ENCODE results near the gene GALNT9. TPM values are rescaled to one million over a fixed set of nuclear protein-coding genes. Genes with fewer than 3 reads are reported as not detected.
"Not testable (repeated sequence)": the region's sequence is repeated elsewhere in the genome, so short reads cannot be mapped to it uniquely, and the experiment has no call there.

The GALNT9 gene
- total RNA-seq, 1 experiment from 2014 or later = not detected

DNA sequence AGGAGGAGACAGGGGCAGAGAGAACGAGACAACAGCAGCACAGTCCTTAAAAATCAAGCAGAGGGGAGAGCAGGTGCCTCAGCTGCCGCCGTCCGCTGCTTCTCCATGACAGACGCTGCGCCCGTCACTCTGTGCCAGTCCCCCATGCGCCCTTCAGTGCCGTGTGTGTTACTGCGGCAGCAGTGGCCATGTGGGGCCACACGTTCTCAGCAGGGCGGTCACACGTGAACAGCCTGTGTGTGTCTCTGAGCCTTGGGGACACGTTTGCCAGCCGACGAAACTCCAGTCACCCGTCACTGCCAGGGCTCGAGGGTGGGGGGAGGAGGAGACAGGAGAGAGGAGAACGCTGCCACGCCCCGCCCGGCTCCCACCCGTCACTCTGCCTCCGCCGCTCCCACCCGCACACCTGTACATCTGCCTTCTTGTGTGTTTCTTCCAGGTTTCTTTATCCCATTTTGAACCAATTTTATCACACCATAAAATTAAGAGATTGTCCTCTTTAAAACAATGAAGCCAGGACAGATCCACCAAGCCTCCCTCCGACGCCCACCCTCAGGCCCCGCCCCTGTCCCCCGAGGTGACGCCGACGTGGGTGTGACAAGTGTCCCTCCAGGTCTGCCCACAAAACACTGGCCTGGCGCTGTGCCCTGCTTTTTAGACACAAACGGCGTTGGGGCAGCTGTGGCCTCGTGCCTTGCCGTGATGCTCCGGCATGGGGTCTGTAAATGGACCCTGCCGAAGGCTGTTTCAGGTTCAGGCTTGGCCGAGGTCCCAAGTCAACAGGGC is 58.2 kb downstream of the GALNT9 start:
- no peaks in the 10 kb centered on the region for H4K20me1 ChIP-seq (ENCODE audit: insufficient read depth, low read depth, low read length)

GRCh38 chr12:132270516-132270915 is 58.9 kb downstream of the GALNT9 start:
- Histone ChIP-seq H3K9me2 (replicated peaks; ENCODE audit: insufficient read depth, low read length) (no peaks in the 10 kb centered on the region), H3K4me2 (ENCODE audit: low read depth, low read length, poor library complexity, severe bottlenecking) (no peak overlapping the region), H2AFZ (ENCODE audit: low read length) (no peak overlapping the region), H4K20me1 (ENCODE audit: insufficient read depth, low read depth, low read length) (no peaks in the 10 kb centered on the region), H3K27ac (ENCODE audit: low read length) (no peak overlapping the region), H3K79me2 (ENCODE audit: low read length) (no peaks in the 10 kb centered on the region), H3K36me3 (ENCODE audit: insufficient read depth, low read length) (no peaks in the 10 kb centered on the region), H3K27me3 (ENCODE audit: low read length) (no peaks in the 10 kb centered on the region), H3K4me3 (ENCODE audit: low read length) (no peak overlapping the region), H3K9me3 (ENCODE audit: low read length) (no peaks in the 10 kb centered on the region), H3K9ac (ENCODE audit: low read length) (no peak overlapping the region), H3K4me1 (ENCODE audit: low read length) (no peaks in the 10 kb centered on the region)
- DNase-seq = no peak

More for the DNA sequence above, 58.2 kb downstream of the GALNT9 start:
- Histone ChIP-seq H3K27me3 (ENCODE audit: low read length) (no peaks in the 10 kb centered on the region), H3K4me3 (ENCODE audit: low read length) (no peak overlapping the region), H3K36me3 (ENCODE audit: insufficient read depth, low read length) (no peaks in the 10 kb centered on the region), H3K27ac (ENCODE audit: low read length) (no peak overlapping the region), H3K4me2 (ENCODE audit: low read depth, low read length, poor library complexity, severe bottlenecking) (no peak overlapping the region), H3K9ac (ENCODE audit: low read length) (no peak overlapping the region), H3K9me3 (ENCODE audit: low read length) (no peaks in the 10 kb centered on the region), H3K79me2 (ENCODE audit: low read length) (no peaks in the 10 kb centered on the region), H2AFZ (ENCODE audit: low read length) (no peak overlapping the region), H3K4me1 (ENCODE audit: low read length) (no peaks in the 10 kb centered on the region), H3K9me2 (replicated peaks; ENCODE audit: insufficient read depth, low read length) (no peaks in the 10 kb centered on the region)
- DNase-seq = no peak

- H4K20me1 ChIP-seq (ENCODE audit: insufficient read depth, low read depth, low read length) = no peaks in the 10 kb centered on the region
- H3K27me3 ChIP-seq (ENCODE audit: low read length) = no peaks in the 10 kb centered on the region
- H3K79me2 ChIP-seq (ENCODE audit: low read length) = no peaks in the 10 kb centered on the region
- H3K4me1 ChIP-seq (ENCODE audit: low read length) = no peaks in the 10 kb centered on the region
- no peaks in the 10 kb centered on the region for H3K36me3 ChIP-seq (ENCODE audit: insufficient read depth, low read length)
- H3K4me3 ChIP-seq (ENCODE audit: low read length) = no peak overlapping the region
- H3K27ac ChIP-seq (ENCODE audit: low read length) = no peak overlapping the region
- H3K9me2 ChIP-seq (replicated peaks; ENCODE audit: insufficient read depth, low read length) = no peaks in the 10 kb centered on the region
- no peak overlapping the region for H3K4me2 ChIP-seq (ENCODE audit: low read depth, low read length, poor library complexity, severe bottlenecking)
- H3K9me3 ChIP-seq (ENCODE audit: low read length) = no peaks in the 10 kb centered on the region
- DNase-seq = no peak
- no peak overlapping the region for H2AFZ ChIP-seq (ENCODE audit: low read length)
- no peak overlapping the region for H3K9ac ChIP-seq (ENCODE audit: low read length)
These were observed 60.0 kb downstream of the GALNT9 start for GRCh38 chr12:132269271-132269968.

- no peak overlapping the region for H3K27ac ChIP-seq (ENCODE audit: low read length)
- no peaks in the 10 kb centered on the region for H3K79me2 ChIP-seq (ENCODE audit: low read length)
- H3K27me3 ChIP-seq (ENCODE audit: low read length) = no peaks in the 10 kb centered on the region
- H3K4me3 ChIP-seq (ENCODE audit: low read length) = no peak overlapping the region
- no peaks in the 10 kb centered on the region for H3K9me3 ChIP-seq (ENCODE audit: low read length)
- no peak overlapping the region for H3K4me2 ChIP-seq (ENCODE audit: low read depth, low read length, poor library complexity, severe bottlenecking)
- H3K4me1 ChIP-seq (ENCODE audit: low read length) = no peaks in the 10 kb centered on the region
- H3K9me2 ChIP-seq (replicated peaks; ENCODE audit: insufficient read depth, low read length) = no peaks in the 10 kb centered on the region
- no peak overlapping the region for H3K9ac ChIP-seq (ENCODE audit: low read length)
- DNase-seq = no peak
- no peak overlapping the region for H2AFZ ChIP-seq (ENCODE audit: low read length)
- no peaks in the 10 kb centered on the region for H4K20me1 ChIP-seq (ENCODE audit: insufficient read depth, low read depth, low read length)
- no peaks in the 10 kb centered on the region for H3K36me3 ChIP-seq (ENCODE audit: insufficient read depth, low read length)
These were observed 60.7 kb downstream of the GALNT9 start for GRCh38 chr12:132268674-132269073.

DNA sequence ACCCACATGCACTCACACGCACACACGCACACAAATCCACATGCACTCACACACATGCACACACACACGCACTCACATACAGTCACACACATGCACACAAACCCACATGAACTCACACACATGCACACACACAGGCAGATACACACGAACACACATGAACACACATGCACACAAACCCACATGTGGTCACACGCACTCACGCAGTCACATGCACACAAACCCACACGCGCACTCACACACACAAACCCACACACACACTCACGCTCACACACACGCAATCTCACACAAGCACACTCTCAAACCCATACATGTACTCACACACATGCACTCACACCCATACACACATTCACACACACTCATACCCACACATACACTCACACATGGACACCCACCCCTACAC is 61.5 kb downstream of the GALNT9 start:
- Histone ChIP-seq H4K20me1 (ENCODE audit: insufficient read depth, low read depth, low read length) (no peaks in the 10 kb centered on the region), H3K4me2 (ENCODE audit: low read depth, low read length, poor library complexity, severe bottlenecking) (no peak overlapping the region), H3K4me1 (ENCODE audit: low read length) (no peaks in the 10 kb centered on the region), H3K79me2 (ENCODE audit: low read length) (no peaks in the 10 kb centered on the region), H2AFZ (ENCODE audit: low read length) (no peak overlapping the region), H3K9me2 (replicated peaks; ENCODE audit: insufficient read depth, low read length) (no peaks in the 10 kb centered on the region), H3K36me3 (ENCODE audit: insufficient read depth, low read length) (no peaks in the 10 kb centered on the region), H3K9me3 (ENCODE audit: low read length) (no peaks in the 10 kb centered on the region), H3K4me3 (ENCODE audit: low read length) (no peak overlapping the region), H3K27ac (ENCODE audit: low read length) (no peak overlapping the region), H3K9ac (ENCODE audit: low read length) (no peak overlapping the region), H3K27me3 (ENCODE audit: low read length) (no peaks in the 10 kb centered on the region)
- DNase-seq = no peak

- Histone ChIP-seq H3K4me3 (ENCODE audit: low read length) (no peak overlapping the region), H3K27ac (ENCODE audit: low read length) (no peak overlapping the region), H3K4me1 (ENCODE audit: low read length) (no peaks in the 10 kb centered on the region), H3K79me2 (ENCODE audit: low read length) (no peaks in the 10 kb centered on the region), H3K27me3 (ENCODE audit: low read length) (no peaks in the 10 kb centered on the region), H2AFZ (ENCODE audit: low read length) (no peak overlapping the region), H4K20me1 (ENCODE audit: insufficient read depth, low read depth, low read length) (no peaks in the 10 kb centered on the region), H3K9me2 (replicated peaks; ENCODE audit: insufficient read depth, low read length) (no peaks in the 10 kb centered on the region), H3K36me3 (ENCODE audit: insufficient read depth, low read length) (no peaks in the 10 kb centered on the region), H3K4me2 (ENCODE audit: low read depth, low read length, poor library complexity, severe bottlenecking) (no peak overlapping the region), H3K9me3 (ENCODE audit: low read length) (no peaks in the 10 kb centered on the region), H3K9ac (ENCODE audit: low read length) (no peak overlapping the region)
- DNase-seq = no peak
These were observed 62.6 kb downstream of the GALNT9 start for GRCh38 chr12:132266802-132267201.

GRCh38 chr12:132266370-132266769 is 63.0 kb downstream of the GALNT9 start:
- no peak overlapping the region for H3K9ac ChIP-seq (ENCODE audit: low read length)
- DNase-seq = no peak
- H2AFZ ChIP-seq (ENCODE audit: low read length) = no peak overlapping the region
- H3K4me3 ChIP-seq (ENCODE audit: low read length) = no peak overlapping the region
- no peaks in the 10 kb centered on the region for H4K20me1 ChIP-seq (ENCODE audit: insufficient read depth, low read depth, low read length)
- H3K9me2 ChIP-seq (replicated peaks; ENCODE audit: insufficient read depth, low read length) = no peaks in the 10 kb centered on the region
- H3K4me1 ChIP-seq (ENCODE audit: low read length) = no peaks in the 10 kb centered on the region
- H3K9me3 ChIP-seq (ENCODE audit: low read length) = no peaks in the 10 kb centered on the region
- no peaks in the 10 kb centered on the region for H3K79me2 ChIP-seq (ENCODE audit: low read length)
- no peaks in the 10 kb centered on the region for H3K36me3 ChIP-seq (ENCODE audit: insufficient read depth, low read length)
- no peak overlapping the region for H3K4me2 ChIP-seq (ENCODE audit: low read depth, low read length, poor library complexity, severe bottlenecking)
- no peak overlapping the region for H3K27ac ChIP-seq (ENCODE audit: low read length)
- no peaks in the 10 kb centered on the region for H3K27me3 ChIP-seq (ENCODE audit: low read length)

DNA sequence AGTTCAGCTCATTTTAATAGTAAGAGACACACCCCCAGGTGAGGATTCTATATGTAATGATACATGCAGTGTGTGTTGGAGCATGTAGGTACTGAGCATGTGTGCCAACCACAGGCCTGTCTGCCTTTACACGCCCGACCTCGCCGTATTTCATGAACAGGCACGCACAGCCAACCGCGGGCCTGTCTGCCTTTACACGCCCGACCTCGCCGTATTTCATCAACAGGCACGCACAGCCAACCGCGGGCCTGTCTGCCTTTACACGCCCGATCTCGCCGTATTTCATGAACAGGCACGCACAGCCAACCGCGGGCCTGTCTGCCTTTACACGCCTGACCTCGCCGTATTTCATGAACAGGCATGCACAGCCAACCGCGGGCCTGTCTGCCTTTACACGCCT is 63.6 kb downstream of the GALNT9 start:
- H2AFZ ChIP-seq (ENCODE audit: low read length); DNase-seq; H3K4me1 ChIP-seq (ENCODE audit: low read length); H3K27me3 ChIP-seq (ENCODE audit: low read length); H3K4me3 ChIP-seq (ENCODE audit: low read length); H3K27ac ChIP-seq (ENCODE audit: low read length); H3K9me2 ChIP-seq (replicated peaks; ENCODE audit: insufficient read depth, low read length); H3K4me2 ChIP-seq (ENCODE audit: low read depth, low read length, poor library complexity, severe bottlenecking); H3K79me2 ChIP-seq (ENCODE audit: low read length); H3K9ac ChIP-seq (ENCODE audit: low read length); H3K9me3 ChIP-seq (ENCODE audit: low read length); H3K36me3 ChIP-seq (ENCODE audit: insufficient read depth, low read length); H4K20me1 ChIP-seq (ENCODE audit: insufficient read depth, low read depth, low read length): not testable (repeated sequence)
